H1 (cell line): ENCODE results near the gene NUB1. TPM values are rescaled to one million over a fixed set of nuclear protein-coding genes. Genes with fewer than 3 reads are reported as not detected.

Experiments used
- CTCF ChIA-PET: fragments of 300-600 bp; sonication (Branson Sonifier 250); formaldehyde crosslinking; loops from one replicate; lab custom pipeline; 2021; ENCODE audit not compliant: partially characterized antibody; lab: Charles Lee
- POLR2A ChIA-PET: fragments of 300-600 bp; sonication (Branson Sonifier 250); formaldehyde crosslinking; loops from one replicate; lab custom pipeline; 2021; ENCODE audit warnings: inconsistent platforms; ENCODE audit not compliant: partially characterized antibody; lab: Charles Lee
- DNase-seq, 2 experiments: peaks; one replicate each; pipeline versions ENCODE4 v3.0.0 to v3.0.0-alpha.2; 2010 to 2022; ENCODE audit warnings: low spot score in 2 of 2, low read depth in 1 of 2, mixed read lengths in 1 of 2
- FAIRE-seq: peaks from 2 replicates; lab custom pipeline; 2011; peaks lifted over from hg19 to GRCh38; lab: Jason Lieb, UNC
- H2AFZ ChIP-seq: 2 replicates; pipeline ENCODE4 v1.8.1; 2012; ENCODE audit warnings: low read length, inconsistent platforms
- H2AK5ac ChIP-seq: 2 replicates; pipeline ENCODE4 v1.6.1; 2013; ENCODE audit warnings: low read depth, low read length
- H2BK120ac ChIP-seq: replicated peaks from 2 replicates; pipeline ENCODE3; 2013; ENCODE audit warnings: low read depth, low read length, inconsistent platforms
- H2BK12ac ChIP-seq: 2 replicates; pipeline ENCODE4 v1.6.1; 2013; ENCODE audit warnings: low read depth, low read length
- H2BK15ac ChIP-seq: 2 replicates; pipeline ENCODE4 v1.6.1; 2013; ENCODE audit warnings: low read length
- H2BK20ac ChIP-seq: 2 replicates; pipeline ENCODE4 v1.6.1; 2013; ENCODE audit warnings: low read length
- H2BK5ac ChIP-seq: 2 replicates; pipeline ENCODE4 v1.6.1; 2013; ENCODE audit warnings: low read depth, low read length
- H3K14ac ChIP-seq: 2 replicates; pipeline ENCODE4 v1.6.1; 2013; ENCODE audit warnings: inconsistent platforms; ENCODE audit not compliant: insufficient read length
- H3K18ac ChIP-seq: 2 replicates; pipeline ENCODE4 v1.6.1; 2013; ENCODE audit warnings: low read length; ENCODE audit errors: extremely low read depth
- H3K23ac ChIP-seq: 2 replicates; pipeline ENCODE4 v1.6.1; 2013; ENCODE audit warnings: inconsistent platforms; ENCODE audit not compliant: insufficient read length
- H3K23me2 ChIP-seq: 2 replicates; pipeline ENCODE4 v1.6.1; 2013; ENCODE audit warnings: low read depth, low read length
- H3K27ac ChIP-seq: 2 replicates; pipeline ENCODE4 v1.6.1; 2011; ENCODE audit warnings: low read depth, low read length, inconsistent platforms
- H3K27me3 ChIP-seq, 4 experiments: replicated peaks in 1 of 4; 1 replicate in 1 of 4; 2 replicates in 3 of 4; pipeline versions ENCODE4 v1.6.1 to v1.8.1; 2011 to 2013; ENCODE audit warnings: low read length in 3 of 4, mild to moderate bottlenecking in 3 of 4, inconsistent platforms in 2 of 4, mixed read lengths in 2 of 4, moderate library complexity in 1 of 4; ENCODE audit not compliant: control insufficient read depth in 3 of 4, insufficient read depth in 3 of 4; ENCODE audit errors: extremely low read depth in 1 of 4
- H3K36me3 ChIP-seq, 4 experiments: 2 replicates each; pipeline versions ENCODE4 v1.6.1 to v1.8.1; 2011 to 2013; ENCODE audit warnings: mild to moderate bottlenecking in 4 of 4, low read length in 3 of 4, moderate library complexity in 2 of 4, control low read depth in 1 of 4, inconsistent platforms in 1 of 4; ENCODE audit not compliant: insufficient read depth in 4 of 4, control insufficient read depth in 2 of 4
- H3K4ac ChIP-seq: replicated peaks from 2 replicates; pipeline ENCODE3; 2013; ENCODE audit warnings: low read length, low read depth, mixed read lengths, inconsistent platforms; ENCODE audit not compliant: insufficient read length
- H3K4me1 ChIP-seq, 4 experiments: replicated peaks in 1 of 4; 1 replicate in 1 of 4; 2 replicates in 3 of 4; pipeline versions ENCODE4 v1.6.1 to v1.8.1; 2011 to 2013; ENCODE audit warnings: low read length in 3 of 4, inconsistent platforms in 2 of 4, mixed read lengths in 1 of 4; ENCODE audit not compliant: insufficient read depth in 4 of 4, control insufficient read depth in 3 of 4
- H3K4me2 ChIP-seq, 2 experiments: 2 replicates each; pipeline versions ENCODE4 v1.6.1 to v1.8.1; 2011 to 2013; ENCODE audit warnings: low read depth in 2 of 2, low read length in 2 of 2, control low read depth in 1 of 2, inconsistent platforms in 1 of 2, mild to moderate bottlenecking in 1 of 2; ENCODE audit not compliant: insufficient read depth in 1 of 2
- H3K4me3 ChIP-seq, 4 experiments: fragments of 200-600, 300-600 bp in 1 of 4; sonication (generic), shearing (Covaris generic), sonication (Bioruptor Twin) in 1 of 4; 2 replicates each; pipeline versions ENCODE4 v1.5.1 to v1.8.1; 2011 to 2016; ENCODE audit warnings: low read length in 4 of 4, low read depth in 3 of 4, control low read depth in 2 of 4, inconsistent platforms in 2 of 4, mild to moderate bottlenecking in 2 of 4, mixed read lengths in 1 of 4, moderate library complexity in 1 of 4; ENCODE audit not compliant: insufficient read depth in 2 of 4; ENCODE audit errors: extremely low read depth in 1 of 4
- H3K56ac ChIP-seq: replicated peaks from 2 replicates; pipeline ENCODE3; 2013; ENCODE audit warnings: low read depth, mild to moderate bottlenecking, mixed read lengths, low read length, inconsistent platforms; ENCODE audit not compliant: insufficient read length
- H3K79me1 ChIP-seq: 2 replicates; pipeline ENCODE4 v1.6.1; 2013; ENCODE audit warnings: low read depth, low read length, control low read depth
- H3K79me2 ChIP-seq, 2 experiments: 2 replicates each; pipeline versions ENCODE4 v1.6.1 to v1.8.1; 2012 to 2013; ENCODE audit warnings: low read length in 2 of 2, mild to moderate bottlenecking in 2 of 2, inconsistent platforms in 1 of 2; ENCODE audit not compliant: insufficient read depth in 2 of 2, control insufficient read depth in 1 of 2
- H3K9ac ChIP-seq, 4 experiments: replicated peaks in 1 of 4; 1 replicate in 1 of 4; 2 replicates in 3 of 4; pipeline versions ENCODE4 v1.6.1 to v1.8.1; 2011 to 2013; ENCODE audit warnings: low read depth in 3 of 4, low read length in 3 of 4, control low read depth in 2 of 4, mild to moderate bottlenecking in 2 of 4, moderate library complexity in 2 of 4, inconsistent platforms in 1 of 4; ENCODE audit errors: extremely low read depth in 1 of 4
- H3K9me3 ChIP-seq, 2 experiments: 2 replicates each; pipeline versions ENCODE4 v1.6.1 to v1.8.1; 2012 to 2013; ENCODE audit warnings: mild to moderate bottlenecking in 2 of 2, moderate library complexity in 2 of 2, control low read depth in 1 of 2, inconsistent platforms in 1 of 2, low read depth in 1 of 2, low read length in 1 of 2, mixed read lengths in 1 of 2; ENCODE audit not compliant: insufficient read depth in 2 of 2
- H4K20me1 ChIP-seq, 2 experiments: replicated peaks in 1 of 2; 2 replicates each; pipeline versions ENCODE3 to v1.8.1; 2011 to 2013; ENCODE audit warnings: inconsistent platforms in 2 of 2, low read length in 2 of 2, mild to moderate bottlenecking in 1 of 2; ENCODE audit not compliant: insufficient read depth in 2 of 2, control insufficient read depth in 1 of 2
- H4K5ac ChIP-seq: 2 replicates; pipeline ENCODE4 v1.6.1; 2013; ENCODE audit warnings: low read length, low read depth, mixed read lengths, inconsistent platforms; ENCODE audit not compliant: insufficient read length
- H4K8ac ChIP-seq: 2 replicates; pipeline ENCODE4 v1.8.0; 2013; ENCODE audit warnings: mild to moderate bottlenecking, moderate library complexity, low read length, inconsistent platforms; ENCODE audit not compliant: insufficient read depth; ENCODE audit errors: extremely low read depth
- H4K91ac ChIP-seq: replicated peaks from 2 replicates; pipeline ENCODE3; 2013; ENCODE audit warnings: low read length, mixed read lengths, inconsistent platforms; ENCODE audit not compliant: insufficient read length
- ASH2L ChIP-seq: fragments of 200-600, 300-600 bp; sonication (generic); IDR thresholded peaks from one replicate; pipeline ENCODE4 v1.7.1; 2017; ENCODE audit warnings: low read length
- CREB1 ChIP-seq: IDR thresholded peaks from 2 replicates; pipeline ENCODE4 v1.6.1; 2012; ENCODE audit warnings: inconsistent platforms
- KDM5A ChIP-seq: fragments of 200-600 bp; IDR thresholded peaks from 2 replicates; pipeline ENCODE4 v1.7.1; 2012; ENCODE audit warnings: mild to moderate bottlenecking, low read length, inconsistent platforms, mixed read lengths
- NANOG ChIP-seq: IDR thresholded peaks from 2 replicates; pipeline ENCODE4 v1.6.1; 2011; ENCODE audit warnings: low read length, low read depth, mild to moderate bottlenecking, inconsistent platforms; ENCODE audit not compliant: insufficient read depth, poor library complexity, severe bottlenecking
- POU5F1 ChIP-seq: IDR thresholded peaks from 2 replicates; pipeline ENCODE4 v1.6.1; 2011; ENCODE audit warnings: low read depth, mild to moderate bottlenecking, low read length, moderate library complexity
- RFX5 ChIP-seq: IDR thresholded peaks from 2 replicates; pipeline ENCODE4 v1.6.1; 2011; ENCODE audit warnings: low read depth, low read length, improper control_type of control experiment, borderline replicate concordance
- SAP30 ChIP-seq: fragments of 300-600 bp; sonication (generic); IDR thresholded peaks from 2 replicates; pipeline ENCODE4 v1.7.1; 2012; ENCODE audit warnings: low read length, moderate library complexity, mild to moderate bottlenecking, inconsistent platforms; ENCODE audit not compliant: insufficient read depth, insufficient replicate concordance
- SIN3A ChIP-seq, 2 experiments: IDR thresholded peaks in 1 of 2; conservative IDR thresholded peaks in 1 of 2; 2 replicates each; pipeline ENCODE4 v1.6.1; 2011 to 2012; ENCODE audit warnings: low read length in 2 of 2, improper control_type of control experiment in 1 of 2, low read depth in 1 of 2, mild to moderate bottlenecking in 1 of 2
- SRF ChIP-seq: IDR thresholded peaks from 2 replicates; pipeline ENCODE4 v1.6.1; 2011; ENCODE audit warnings: mild to moderate bottlenecking, low read depth, low read length, moderate library complexity
- TAF1 ChIP-seq: IDR thresholded peaks from 2 replicates; pipeline ENCODE4 v1.6.1; 2011; ENCODE audit warnings: mild to moderate bottlenecking, low read depth, low read length
- WGBS, 2 experiments: shearing (Covaris generic) in 1 of 2; methylation state at CpG; one replicate each; pipeline versions ENCODE4 v1.1.6 to v1.1.7; 2013 to 2015; ENCODE audit warnings: low lambda C conversion rate in 2 of 2, mixed read lengths in 2 of 2, inconsistent platforms in 1 of 2, low coverage in 1 of 2, missing lambda C conversion rate in 1 of 2; ENCODE audit not compliant: insufficient replicate concordance in 2 of 2, insufficient coverage in 1 of 2, insufficient read length in 1 of 2; ENCODE audit errors: extremely low coverage in 1 of 2, missing lambda C conversion rate in 1 of 2; 5-methylcytosine and 5-hydroxymethylcytosine counted together
- polyA plus RNA-seq, 7 experiments: library from polyadenylated mRNA; depleted of rRNA in 3 of 7; stranded (reverse) in 5 of 7; unstranded in 2 of 7; fragments of >200 nt in 5 of 7; fragments of 200-250 nt in 2 of 7; gene quantifications; 1 replicate in 5 of 7; 2 replicates in 1 of 7; 4 replicates in 1 of 7; pipeline versions ENCODE4 v1.2.1 to v1.2.3, GENCODE V29; 2011 to 2013; ENCODE audit warnings: missing spikeins in 2 of 7, mixed read lengths in 2 of 7
- total RNA-seq: library from RNA; stranded (reverse); fragmentation: NEBNext Ultra II Directional; extraction: Animal tissue kit (Norgen Biotek cat#: 25700); gene quantifications from 2 replicates; pipeline ENCODE4 v1.2.1, GENCODE V29; 2021
- TF ChIP-seq, protein P1 (sequence below): IDR thresholded peaks from 2 replicates; pipeline ENCODE4 v1.6.1; 2011; ENCODE audit warnings: low read depth, mild to moderate bottlenecking, low read length; ENCODE audit not compliant: insufficient read depth

The NUB1 gene
- total and polyA plus RNA-seq, 2 of the 8 experiments (the other 6 are each of a cell fraction or from before 2014, with no cell fraction given) = 22.1 to 43.5 TPM

DNA sequence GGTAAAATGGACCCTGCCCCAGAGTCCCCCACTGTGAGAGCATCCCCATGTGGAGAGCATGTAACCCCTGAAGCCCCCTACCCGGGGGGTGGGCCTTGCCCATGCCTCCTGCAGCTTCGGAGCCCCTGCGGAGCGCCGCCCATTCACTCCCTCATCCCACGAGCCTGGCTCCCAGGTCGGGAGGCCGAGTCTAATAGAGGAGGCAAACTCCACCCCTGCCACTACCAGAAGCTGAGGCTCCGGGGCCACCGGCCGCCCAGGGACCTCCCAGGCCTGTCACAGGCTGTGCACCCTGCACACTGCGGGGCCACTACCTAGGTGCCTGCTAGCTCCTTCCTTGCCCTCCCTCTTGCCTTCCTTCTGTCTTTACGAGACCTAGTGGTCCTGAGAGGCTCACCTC is 50.8 kb downstream of the NUB1 start:
- no peak for TF ChIP-seq SRF
- no peak for TF ChIP-seq TAF1
- TF ChIP-seq, protein P1, sequence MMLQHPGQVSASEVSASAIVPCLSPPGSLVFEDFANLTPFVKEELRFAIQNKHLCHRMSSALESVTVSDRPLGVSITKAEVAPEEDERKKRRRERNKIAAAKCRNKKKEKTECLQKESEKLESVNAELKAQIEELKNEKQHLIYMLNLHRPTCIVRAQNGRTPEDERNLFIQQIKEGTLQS = no peak
- no peak for TF ChIP-seq POU5F1
- no peak for TF ChIP-seq SAP30
- no peak for TF ChIP-seq CREB1
- TF ChIP-seq SIN3A (conservative IDR thresholded peaks at IDR 0.05 in 1 of 2, IDR thresholded peaks at IDR 0.05 in 1 of 2; ENCODE audit: low read depth in 1 of 2, low read length in 2 of 2) = no peak
- no peak for TF ChIP-seq RFX5
- no peak for TF ChIP-seq NANOG
- no peak for TF ChIP-seq ASH2L
- no peak for TF ChIP-seq KDM5A
- H2BK120ac ChIP-seq = no peak overlapping the region
- H2BK15ac ChIP-seq = no peak overlapping the region
- H4K5ac ChIP-seq = no peak overlapping the region
- no peak overlapping the region for H3K27ac ChIP-seq
- H4K91ac ChIP-seq = no peak overlapping the region
- H2BK12ac ChIP-seq = no peak overlapping the region
- H3K4me1 ChIP-seq = peaks cover 0 to 13% (median 4%) of the 10 kb centered on the region in 4 experiments; a peak in 6 of 7 replicates
- H4K20me1 ChIP-seq = no peaks in the 10 kb centered on the region
- no peaks in the 10 kb centered on the region for H3K79me2 ChIP-seq
- H3K56ac ChIP-seq = no peak overlapping the region
- H2AFZ ChIP-seq = no peak overlapping the region
- no peak overlapping the region for H2BK5ac ChIP-seq
- H2BK20ac ChIP-seq = no peak overlapping the region
- H3K27me3 ChIP-seq = no peaks in the 10 kb centered on the region
- no peak overlapping the region for H3K4me2 ChIP-seq
- CTCF ChIA-PET = interaction anchor here (0.6 to 1.8 kb wide), 7 partner anchors 24 to 344 kb away, joined by 3 to 6 read pairs (median 4); no protein-coding TSS in a partner anchor
- H3K14ac ChIP-seq = no peak overlapping the region
- H3K23ac ChIP-seq = no peak overlapping the region
- no peak overlapping the region for H3K18ac ChIP-seq
- no peaks in the 10 kb centered on the region for H3K9me3 ChIP-seq
- no peaks in the 10 kb centered on the region for H3K36me3 ChIP-seq
- H3K79me1 ChIP-seq = no peaks in the 10 kb centered on the region
- no peak overlapping the region for H3K9ac ChIP-seq
- DNase-seq (no peak), FAIRE-seq (no peak)
- whole genome bisulfite sequencing, 2 experiments = 95% methylated on average over 13 of the region's 13 CpGs; no CpG with 5 or more reads in 1 of the 2 experiments
- H4K8ac ChIP-seq = no peak overlapping the region
- no peak overlapping the region for H3K4me3 ChIP-seq
- peaks cover under 1% of the 10 kb centered on the region; the same call in 1 of the 2 replicates for H3K23me2 ChIP-seq
- POLR2A ChIA-PET = no interaction called here
- no peak overlapping the region for H3K4ac ChIP-seq
- H2AK5ac ChIP-seq = no peak overlapping the region
